NOMO-1 treated with DMSO at 0.1 percent for 48 hours (cell line): ENCODE results near the gene CREB5.

Experiments
- DNase-seq: peaks from one replicate; lab custom pipeline; 2025; ENCODE audit not compliant: unreplicated experiment; lab: John Stamatoyannopoulos, UW

Gene CREB5

DNA sequence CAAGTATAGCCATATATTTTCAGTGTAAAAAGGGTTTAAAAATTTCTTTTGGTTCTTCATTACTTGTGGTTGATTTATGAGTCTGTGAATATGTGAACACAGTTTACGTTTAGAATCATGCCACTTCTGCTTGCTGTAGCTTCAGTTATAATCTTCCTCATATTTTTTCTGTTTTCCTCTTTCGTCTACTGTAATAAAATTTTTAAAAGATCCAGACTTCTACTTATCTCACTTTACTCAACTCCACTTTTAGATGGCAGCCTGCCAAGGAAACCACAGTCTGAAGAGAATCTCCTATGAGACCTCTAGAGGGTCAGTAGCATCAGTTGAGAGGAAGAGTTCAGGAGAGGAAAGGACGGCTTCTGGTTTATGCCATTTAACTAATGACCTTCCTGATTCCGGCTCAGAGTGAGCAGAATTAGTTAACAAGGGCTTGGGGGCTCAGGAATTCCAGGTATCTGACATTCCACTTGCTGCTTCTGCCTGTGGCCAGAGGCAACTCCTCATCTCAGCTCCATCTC, 21.4 kb downstream of the CREB5 start:
- DNase-seq: peak; percentile 76

GRCh38 chr7:28434510-28434909, 22.2 kb downstream of the CREB5 start:
- DNase-seq: no peak

GRCh38 chr7:28435152-28435551, 22.8 kb downstream of the CREB5 start:
- DNase-seq: no peak

DNA sequence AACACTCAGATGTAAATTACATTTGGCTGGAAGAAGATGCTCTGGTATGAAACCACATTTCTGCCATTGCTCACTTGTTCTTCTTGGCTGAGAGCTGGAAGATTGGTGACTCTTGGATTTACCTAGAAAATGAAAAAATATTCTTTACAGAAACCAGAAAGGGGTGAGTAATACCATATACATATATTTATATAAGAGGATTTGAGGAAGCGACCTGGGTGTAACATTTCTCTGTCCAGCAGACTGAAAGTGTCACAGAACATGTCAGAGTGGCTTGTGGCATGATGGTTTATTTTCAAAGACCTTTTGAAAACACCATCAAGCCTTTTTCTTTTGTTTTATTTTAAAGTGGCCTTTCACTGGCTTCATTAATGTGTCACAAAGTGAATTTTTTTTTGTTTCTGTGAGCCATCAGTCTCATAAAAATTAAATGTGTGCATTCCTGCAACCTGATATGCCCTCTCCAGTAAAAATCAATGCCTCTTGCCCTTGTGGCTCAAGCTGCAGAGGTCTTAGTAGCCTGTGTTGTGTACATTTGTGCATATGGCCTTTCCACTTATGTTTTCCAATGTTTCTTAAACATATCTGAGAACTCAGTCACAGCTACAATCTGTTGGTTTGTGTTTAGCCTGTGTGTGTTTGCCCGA, 23.5 kb downstream of the CREB5 start:
- no peak for DNase-seq

GRCh38 chr7:28440055-28440601, 27.8 kb downstream of the CREB5 start:
- DNase-seq: no peak

- no peak for DNase-seq
Observed at GRCh38 chr7:28442540-28443420, 30.5 kb downstream of the CREB5 start.

GRCh38 chr7:28446131-28446530, 33.8 kb downstream of the CREB5 start:
- no peak for DNase-seq

DNA sequence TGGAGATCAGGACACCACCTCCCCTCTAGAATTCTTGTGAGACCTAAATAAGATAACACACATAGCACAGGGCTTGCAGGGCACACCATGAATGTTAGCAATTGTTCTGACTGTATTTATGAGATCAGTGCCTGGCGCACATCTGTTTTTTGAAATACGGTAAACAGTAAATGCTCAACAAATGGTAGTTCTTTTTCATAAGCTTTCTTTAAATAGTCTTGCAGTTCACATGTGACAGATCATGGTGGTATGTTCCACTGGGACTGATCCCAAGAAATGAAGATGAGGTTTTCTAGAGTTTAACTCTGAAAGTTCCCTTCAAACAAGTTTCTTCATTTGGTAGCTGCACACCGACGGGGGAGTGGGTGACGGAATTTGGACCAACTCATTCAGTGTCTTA, 34.8 kb downstream of the CREB5 start:
- no peak for DNase-seq

- DNase-seq: no peak
Observed at GRCh38 chr7:28448708-28449107, 36.4 kb downstream of the CREB5 start.

- DNase-seq: no peak
Observed at GRCh38 chr7:28452681-28453080, 40.4 kb downstream of the CREB5 start.

DNA sequence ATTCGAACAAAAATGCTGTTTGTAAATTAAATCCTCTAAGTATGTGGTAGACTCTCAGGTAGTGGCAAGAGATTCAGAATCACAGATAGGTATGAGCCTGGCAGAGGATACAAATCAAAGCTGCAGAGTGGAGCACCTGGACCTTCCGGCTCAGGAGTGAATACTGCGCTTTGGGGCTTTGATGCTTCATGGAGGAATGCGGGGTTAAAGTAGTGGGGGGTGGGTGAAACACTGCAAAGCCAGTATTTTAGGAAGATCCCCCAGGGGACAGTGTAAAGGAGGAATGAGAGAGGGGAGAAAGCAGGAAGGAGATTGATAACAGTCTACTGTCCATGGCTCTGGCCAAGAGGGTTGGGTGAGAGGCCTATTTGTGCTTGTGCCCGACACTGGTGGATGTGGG, 43.2 kb downstream of the CREB5 start:
- no peak for DNase-seq

DNA sequence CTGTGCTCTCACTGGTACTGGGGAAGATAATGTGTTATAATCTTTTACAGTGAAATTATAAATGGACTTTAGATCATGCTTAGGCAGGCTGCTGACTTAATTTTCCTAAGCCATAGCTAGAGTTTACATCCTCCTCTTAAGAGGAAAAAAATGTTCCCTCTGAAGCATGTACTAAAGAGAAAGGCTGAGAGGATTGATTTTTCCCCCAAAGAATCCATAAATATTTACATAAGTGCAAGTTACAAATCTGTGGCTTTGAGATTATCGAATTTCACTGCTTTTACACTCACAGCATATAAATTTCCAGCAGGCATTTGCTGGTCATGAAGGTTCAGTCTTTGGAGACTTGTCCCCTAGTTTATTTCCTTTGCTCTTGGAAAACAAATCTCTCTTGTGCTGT, 43.7 kb downstream of the CREB5 start:
- no peak for DNase-seq

DNA sequence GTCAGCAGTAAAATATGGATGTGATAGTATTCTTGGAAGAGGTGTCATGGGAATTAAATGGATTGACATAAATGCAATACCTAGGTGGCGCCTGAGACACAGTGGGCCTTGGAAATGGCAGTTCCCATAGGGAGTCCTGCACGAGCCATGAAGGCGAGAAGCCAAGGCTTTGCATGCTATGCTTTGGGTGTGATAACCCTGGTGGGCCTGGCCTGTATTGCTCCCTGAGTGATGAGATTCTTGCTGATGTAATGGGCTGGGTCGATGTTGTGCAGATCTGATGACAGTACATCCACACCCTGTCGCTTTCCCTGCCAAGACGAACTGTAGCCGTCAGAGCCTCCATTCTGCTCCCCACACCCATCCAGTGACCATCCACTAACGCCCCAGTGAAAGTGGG, 46.4 kb downstream of the CREB5 start:
- no peak for DNase-seq

DNA sequence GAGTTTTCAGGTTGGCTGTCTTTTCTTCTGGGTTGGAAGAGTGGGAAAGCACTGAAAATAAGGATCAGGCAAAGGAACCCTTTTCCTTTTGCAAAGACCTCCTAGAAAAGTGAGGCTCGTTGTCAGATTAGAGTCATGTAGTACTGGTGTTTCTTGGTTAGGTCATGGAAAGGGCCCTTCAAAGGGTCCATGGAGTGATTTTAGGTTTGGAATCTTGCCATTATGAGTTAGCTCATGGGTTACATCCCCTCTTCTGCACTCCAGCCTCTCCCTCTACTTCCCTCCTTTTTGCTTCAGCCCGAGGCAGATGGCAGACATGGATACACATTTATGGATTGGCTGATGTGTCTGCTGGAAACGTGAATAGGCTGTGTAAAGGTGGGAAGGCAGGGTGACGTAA, 47.0 kb downstream of the CREB5 start:
- no peak for DNase-seq

GRCh38 chr7:28465697-28466096, 53.4 kb downstream of the CREB5 start:
- no peak for DNase-seq

DNA sequence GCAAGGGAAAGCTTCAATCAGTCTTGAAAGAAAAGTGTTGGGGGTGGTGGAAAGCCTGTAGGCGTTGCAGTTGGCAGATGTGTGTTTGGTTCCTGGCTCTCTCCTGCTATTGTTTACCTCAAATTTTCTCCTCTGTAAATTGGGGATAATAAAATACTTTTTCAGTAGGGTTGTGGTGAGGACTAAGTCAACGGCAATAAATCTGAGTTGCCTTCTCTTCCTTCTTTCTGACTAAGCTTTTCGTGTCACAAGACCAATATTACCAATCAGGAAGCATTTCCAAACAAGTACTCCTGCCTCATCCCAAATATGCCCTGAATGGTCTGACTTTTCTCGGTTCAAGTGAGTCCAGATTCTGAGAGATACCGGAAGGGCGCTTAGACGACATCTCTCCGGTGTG, 54.0 kb downstream of the CREB5 start:
- DNase-seq: no peak

DNA sequence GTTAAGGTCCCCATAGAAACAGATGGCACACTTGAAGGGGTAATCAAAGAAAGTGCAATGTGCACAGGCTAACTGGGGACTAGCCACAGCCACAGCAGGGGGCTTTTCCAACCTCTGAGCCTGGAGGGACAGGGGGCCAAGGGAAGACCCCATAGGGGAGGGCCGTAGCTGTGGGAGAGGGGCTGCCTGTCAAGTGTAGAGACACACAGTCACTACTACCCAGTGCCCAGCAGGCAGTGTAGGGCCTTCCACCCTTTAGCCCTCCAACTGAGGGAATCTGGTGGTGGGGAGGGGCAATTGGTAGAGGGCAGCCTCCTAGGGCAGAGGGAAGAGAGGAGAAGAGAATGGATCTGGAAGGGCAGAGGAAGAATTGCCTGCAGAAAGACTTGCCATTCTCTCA, 54.6 kb downstream of the CREB5 start:
- no peak for DNase-seq

- DNase-seq: no peak
Observed at GRCh38 chr7:28469562-28469961, 57.2 kb downstream of the CREB5 start.

- DNase-seq: no peak
Observed at GRCh38 chr7:28470344-28470743, 58.0 kb downstream of the CREB5 start.

- no peak for DNase-seq
Observed at GRCh38 chr7:28472332-28472731, 60.0 kb downstream of the CREB5 start.

DNA sequence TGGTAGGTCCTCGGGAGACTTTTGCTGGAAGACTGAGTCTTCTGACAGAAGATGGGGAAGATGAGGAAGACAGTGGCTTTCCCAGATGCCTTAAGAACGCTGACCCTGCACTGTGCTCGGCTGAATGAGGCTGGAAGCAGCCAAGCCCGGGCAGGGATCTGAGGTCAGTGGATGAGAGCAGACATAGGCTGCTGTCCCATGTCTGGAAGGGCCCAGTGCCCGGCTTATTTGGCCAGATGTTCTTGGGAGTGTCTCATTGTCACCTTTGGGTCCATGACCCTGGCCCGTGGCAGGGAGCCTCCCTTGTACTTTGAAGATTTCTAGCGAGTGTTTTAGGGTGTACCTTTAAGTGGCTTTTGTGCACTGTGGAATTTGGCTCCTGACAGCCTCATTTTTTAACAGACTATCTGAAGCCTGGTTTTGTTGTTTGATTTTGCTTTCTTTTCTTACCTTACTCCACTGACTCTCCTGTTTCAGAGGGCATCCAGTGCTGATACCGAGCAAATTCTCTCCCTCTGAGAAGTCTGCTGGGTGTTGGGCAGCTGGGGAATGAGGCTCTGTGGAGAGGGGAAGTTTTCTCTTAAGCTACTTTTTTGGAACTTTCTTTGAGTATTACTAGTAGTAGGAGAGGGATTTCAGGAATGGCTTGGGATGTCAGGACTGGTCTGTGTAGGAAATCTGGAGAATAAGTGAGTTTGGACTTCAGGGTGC, 61.4 kb downstream of the CREB5 start:
- DNase-seq: no peak

DNA sequence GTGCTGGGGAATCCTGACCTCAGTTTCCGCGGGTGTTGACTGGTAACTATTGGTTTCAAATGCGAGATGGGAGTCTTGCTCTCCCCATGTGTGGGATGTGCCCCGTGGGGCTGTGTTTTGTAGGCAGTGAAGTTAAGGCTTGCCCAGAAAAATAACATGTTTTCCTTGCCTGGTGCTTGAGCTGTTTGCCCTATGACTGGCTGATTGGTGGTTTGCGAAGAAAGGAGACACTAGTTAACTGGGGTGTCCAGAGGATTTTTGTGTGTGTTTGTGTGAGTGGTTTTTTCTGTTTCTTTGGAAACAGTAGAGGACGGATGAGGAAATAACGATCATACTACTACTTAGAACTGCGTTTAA, 61.9 kb downstream of the CREB5 start:
- no peak for DNase-seq
